ENCODE data around the gene PAEP.

PAEP gene

GRCh38 chr9:135580664-135581380, 19.3 kb downstream of the PAEP start:
- DNase-seq, result no peak

DNA sequence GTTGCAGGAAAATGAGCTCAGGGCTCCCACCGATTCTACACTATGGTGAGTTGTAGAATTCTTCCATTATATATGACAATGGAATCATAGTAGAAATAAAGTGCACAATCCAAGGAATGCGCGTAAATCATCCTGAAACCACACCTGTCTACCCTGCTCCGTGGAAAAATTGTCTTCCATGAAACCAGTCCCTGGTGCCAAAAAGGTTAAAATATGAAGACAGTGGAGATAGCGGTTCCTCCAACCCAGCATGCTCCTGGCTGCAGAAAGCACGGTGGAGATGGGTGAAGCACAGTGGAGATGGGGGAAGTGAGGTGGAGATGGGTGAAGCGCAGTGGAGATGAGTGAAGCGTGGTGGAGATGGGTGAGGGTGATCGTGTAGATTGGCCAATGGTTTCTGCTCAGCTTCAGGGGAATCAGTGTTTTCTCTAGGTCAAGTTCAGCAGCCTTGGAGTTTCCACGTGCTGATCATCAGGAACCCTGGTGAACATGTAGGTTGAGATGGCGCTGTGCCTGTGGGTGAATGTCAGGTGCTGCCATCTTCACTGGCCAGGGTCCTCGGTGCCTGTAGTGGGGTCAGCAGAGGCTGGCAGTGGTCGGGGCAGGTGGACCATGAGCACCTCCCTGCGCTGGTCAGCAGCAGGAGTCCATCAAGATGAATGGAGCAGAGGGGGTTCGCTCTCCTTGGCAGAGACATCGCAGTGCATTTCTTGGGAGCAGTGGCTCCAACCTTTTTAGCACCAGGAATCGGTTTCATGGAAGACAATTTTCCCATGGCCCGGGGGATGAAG, 20.3 kb downstream of the PAEP start:
- no peak for DNase-seq

- no peak for DNase-seq
Measured at GRCh38 chr9:135582541-135582940, 21.0 kb downstream of the PAEP start.

DNA sequence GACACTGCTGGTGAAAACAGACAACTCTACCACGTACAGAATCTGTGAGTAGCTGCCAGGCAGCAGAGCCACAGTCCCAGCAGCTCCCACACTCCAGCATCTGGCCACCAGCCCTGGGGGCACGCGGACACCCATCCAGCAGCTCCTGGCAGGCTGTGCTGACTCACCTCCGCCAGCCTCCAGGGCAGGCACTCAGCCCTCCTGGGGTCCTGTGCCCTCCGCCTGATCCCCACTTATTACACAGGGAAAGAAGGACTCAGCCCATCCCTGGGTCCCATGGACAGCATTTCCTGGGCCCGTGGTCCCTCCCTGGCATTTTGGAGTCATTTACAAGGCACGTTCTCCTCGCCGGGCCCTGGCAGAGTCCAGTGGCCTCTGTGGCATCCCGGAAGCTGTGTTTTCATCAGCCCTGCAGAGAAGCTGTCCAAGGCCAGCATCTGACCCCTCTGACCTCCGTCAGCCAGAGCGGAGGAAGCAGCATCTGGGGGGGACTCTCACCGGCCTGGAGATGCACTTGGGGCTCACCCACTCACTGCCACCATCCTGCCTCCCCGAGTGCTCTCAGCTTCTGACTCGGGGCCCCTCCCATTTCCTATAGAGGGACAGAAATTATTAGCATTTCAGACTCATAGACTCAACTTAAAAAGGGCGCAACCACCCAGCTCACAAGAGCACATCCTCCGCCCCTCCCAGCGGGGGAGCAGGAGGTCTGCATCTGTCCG, 21.6 kb downstream of the PAEP start:
- DNase-seq, result no peak

DNA sequence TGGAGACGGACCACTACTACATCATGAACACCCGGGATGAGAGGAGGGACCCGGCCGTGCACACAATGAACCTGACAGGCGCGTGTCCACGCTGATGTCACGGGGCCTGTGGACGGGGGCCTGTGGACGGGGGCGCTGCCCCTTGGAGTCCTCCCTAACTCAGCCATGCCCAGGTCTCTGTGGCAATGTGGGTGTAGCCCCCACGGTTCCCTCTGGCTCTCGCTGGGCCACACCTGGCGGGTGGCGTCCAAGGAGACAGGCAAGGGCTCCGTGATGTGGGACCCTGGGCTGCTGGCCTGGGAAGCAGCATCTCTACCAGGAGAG, 22.1 kb downstream of the PAEP start:
- no peak for DNase-seq

DNA sequence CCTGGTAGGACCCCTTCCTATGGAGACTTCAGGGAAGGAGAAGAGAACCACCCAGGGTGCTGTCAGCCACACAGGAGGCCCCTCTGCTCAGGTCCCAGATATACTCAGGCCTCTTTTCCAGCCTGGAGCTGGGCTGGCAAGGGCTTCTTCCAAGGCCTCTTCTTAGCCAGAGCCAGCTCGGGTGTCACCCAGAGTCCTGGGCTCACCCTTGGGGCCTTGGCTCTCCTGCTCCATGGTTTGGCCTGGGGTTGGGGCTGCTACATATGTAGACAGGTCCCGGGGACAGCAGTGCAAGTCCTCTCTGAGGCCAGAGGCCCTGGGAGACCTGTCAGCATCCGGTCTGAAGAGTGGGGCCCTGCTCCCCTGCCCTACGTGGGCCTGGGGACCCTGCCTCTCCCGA, 22.8 kb downstream of the PAEP start:
- DNase-seq, result no peak

- no peak for DNase-seq
Measured at GRCh38 chr9:135584934-135585333, 23.4 kb downstream of the PAEP start.

DNA sequence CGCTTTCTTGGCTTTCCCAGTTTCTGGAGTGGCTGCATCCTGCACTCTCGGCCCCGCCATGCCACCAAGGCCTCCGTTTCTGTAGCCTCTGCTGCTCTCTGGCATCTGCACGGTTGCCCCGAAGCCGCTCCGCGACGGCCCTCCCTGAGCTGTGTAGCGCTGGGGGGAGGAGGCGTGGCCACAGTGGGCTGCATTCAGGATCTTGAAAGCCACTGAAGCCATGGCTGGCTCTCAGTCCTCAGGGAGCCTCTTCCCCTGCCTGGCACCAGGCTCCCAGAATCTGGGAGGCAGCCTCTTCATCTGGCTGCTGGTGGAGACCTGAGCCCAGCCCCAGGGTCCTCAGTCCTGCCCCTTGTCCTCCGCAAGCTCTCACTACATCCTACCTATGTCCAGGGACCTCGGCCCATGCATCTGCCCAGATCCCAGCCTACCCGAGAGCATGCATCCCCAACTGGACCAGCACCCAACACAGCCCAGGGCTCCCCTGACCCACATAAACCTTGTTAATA, 25.1 kb downstream of the PAEP start:
- DNase-seq, result no peak

DNA sequence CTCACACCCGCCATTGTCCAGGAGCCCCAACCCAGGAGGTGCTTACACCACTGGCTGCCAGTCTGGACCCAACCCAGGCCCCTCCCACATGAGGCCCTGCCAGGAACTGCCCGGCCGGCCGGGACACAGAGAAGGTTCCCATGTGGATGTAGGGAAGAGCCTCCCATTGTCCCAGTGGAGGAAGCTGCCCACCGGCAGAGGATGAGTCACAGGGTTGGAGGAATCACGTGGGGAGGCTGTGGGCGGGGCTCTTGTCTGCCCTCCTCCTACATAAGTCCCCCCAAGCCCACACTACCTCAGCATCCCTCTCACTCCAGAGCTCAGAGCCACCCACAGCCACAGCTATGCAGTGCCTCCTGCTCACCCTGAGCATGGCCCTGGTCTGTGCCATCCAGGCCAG, 26.1 kb downstream of the PAEP start:
- DNase-seq, result no peak

DNA sequence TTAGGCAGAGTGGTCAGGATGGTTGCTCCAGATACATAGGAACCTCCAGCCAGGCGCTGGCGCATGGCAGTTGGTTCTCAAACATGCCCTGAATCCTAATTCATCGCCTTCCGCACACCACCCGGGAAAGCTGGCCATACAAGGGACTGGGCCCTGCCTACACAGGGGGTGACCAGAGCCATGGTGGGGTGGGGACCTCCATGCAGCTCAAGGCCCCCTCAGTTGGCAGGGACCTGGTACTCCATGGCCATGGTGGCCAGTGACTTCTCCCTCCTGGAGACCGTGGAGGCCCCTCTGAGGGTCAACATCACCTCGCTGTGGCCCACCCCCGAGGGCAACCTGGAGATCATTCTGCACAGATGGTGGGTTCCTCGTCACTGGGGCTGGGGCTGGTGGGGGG, 26.8 kb downstream of the PAEP start:
- no peak for DNase-seq

DNA sequence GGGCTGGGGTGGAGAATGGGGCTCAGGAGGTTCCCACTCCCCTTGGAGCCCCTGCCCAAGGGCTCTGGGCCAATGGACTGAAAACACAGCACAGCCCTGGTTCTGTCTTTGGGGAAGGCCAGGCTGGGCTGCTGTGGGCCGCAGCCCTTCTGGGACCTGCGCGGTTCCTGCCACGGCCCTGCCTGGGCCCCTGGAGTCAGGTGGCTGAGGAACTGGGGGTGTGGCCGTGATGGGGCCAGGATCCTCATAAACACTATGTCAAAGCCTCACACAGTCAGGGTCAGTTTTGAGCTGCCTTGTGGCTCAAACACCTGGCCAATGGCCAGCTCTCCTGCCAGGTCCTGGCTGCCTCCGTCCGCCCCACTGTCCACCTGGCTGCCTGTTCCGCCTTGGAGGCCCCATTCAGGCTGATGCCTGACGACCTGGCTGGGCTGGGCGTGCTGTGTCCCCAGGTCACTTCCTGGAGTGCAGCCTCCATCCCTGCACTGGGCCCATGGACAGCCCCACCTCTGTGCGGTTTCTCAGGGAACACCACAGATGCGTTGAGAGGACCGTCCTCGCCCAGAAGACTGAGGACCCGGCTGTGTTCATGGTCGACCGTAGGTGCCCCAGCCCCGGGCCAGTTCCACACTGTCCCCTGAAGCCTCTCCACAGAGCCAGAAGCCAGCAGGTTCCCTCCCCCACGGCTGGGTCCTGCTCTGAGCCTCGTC, 27.5 kb downstream of the PAEP start:
- no peak for DNase-seq

- no peak for DNase-seq
Measured at GRCh38 chr9:135589596-135590485, 28.3 kb downstream of the PAEP start.

DNA sequence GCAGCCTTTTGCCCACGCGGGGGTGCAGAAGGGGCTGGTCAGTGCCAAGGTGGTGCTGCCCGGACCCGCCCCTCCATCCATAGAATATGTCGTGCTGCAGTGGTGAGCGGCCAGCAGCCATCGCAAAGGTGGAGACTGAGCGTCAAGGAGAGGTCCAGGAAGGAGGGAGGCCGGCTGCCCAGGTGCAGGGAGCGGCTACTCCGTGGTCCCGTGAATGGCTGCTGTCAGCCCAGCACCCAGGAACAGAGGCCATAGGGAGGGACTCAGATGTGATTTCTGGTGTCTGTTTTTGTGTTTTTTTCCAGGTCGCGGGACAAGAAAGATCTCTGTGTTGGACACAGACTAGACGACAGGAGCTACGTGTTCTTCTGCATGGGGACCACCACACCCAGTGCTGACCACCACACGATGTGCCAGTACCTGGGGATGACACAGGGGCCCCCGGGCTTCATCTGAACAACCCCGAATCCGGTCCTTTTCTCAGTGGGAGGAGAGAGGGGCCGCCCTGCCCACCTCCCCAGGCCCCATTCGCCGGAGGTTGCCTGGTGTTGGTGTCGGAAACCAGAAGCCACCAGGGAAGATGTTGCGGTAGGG, 29.0 kb downstream of the PAEP start:
- DNase-seq, result no peak

- DNase-seq, result no peak
Measured at GRCh38 chr9:135591506-135592330, 30.2 kb downstream of the PAEP start.

GRCh38 chr9:135592331-135592590, 30.7 kb downstream of the PAEP start:
- no peak for DNase-seq

GRCh38 chr9:135592625-135593024, 31.1 kb downstream of the PAEP start:
- no peak for DNase-seq

- DNase-seq, result no peak
Measured at GRCh38 chr9:135596211-135596610, 34.7 kb downstream of the PAEP start.

- DNase-seq, result no peak
Measured at GRCh38 chr9:135600296-135600817, 38.8 kb downstream of the PAEP start.

- DNase-seq, result no peak
Measured at GRCh38 chr9:135601988-135602387, 40.4 kb downstream of the PAEP start.

- DNase-seq, result peak; percentile 29
Measured at GRCh38 chr9:135602789-135603481, 41.4 kb downstream of the PAEP start.
